Right forelimb (tissue), 1 donor: ENCODE measurements around the gene RBFOX2.
"Not testable (repeated sequence)": the region's sequence is repeated elsewhere in the genome, so short reads cannot be mapped to it uniquely, and the experiment has no call there.

Source experiments
- DNase-seq: peaks from one replicate; pipeline ENCODE4 v3.0.0-alpha.2; 2018

The RBFOX2 gene

DNA sequence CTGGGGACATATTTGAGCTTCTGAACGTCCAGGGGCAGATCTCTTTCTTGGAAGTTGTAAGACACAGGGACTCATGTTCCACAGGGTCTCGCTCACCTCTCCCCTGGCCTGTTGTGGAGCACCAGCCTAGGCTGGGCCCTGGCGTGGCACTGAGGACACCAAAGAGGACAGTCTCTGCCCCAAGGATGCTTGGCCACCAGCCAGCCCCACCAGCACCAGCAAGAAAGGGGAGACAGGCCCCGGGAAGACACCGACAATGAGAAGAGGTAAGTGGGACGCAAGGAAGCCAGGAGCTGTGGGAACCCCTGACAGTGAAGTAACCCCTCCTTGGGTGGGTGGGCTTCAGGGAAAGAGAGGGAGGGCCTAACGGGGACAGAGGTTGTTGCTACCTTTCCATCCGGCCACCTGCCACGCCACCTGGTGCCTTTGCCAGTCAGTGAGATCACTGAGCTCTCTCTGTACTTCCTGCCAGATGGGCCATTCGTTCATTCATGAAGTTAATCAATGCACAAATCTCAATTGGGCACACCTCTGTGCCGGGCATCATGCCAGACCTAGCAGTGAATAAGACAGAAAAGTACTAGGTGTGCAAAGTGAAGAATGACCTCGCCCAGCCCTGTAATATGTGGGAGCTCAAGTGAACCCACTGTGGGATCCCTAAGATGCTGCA is 299.9 kb downstream of the RBFOX2 start:
- DNase-seq: no peak

DNA sequence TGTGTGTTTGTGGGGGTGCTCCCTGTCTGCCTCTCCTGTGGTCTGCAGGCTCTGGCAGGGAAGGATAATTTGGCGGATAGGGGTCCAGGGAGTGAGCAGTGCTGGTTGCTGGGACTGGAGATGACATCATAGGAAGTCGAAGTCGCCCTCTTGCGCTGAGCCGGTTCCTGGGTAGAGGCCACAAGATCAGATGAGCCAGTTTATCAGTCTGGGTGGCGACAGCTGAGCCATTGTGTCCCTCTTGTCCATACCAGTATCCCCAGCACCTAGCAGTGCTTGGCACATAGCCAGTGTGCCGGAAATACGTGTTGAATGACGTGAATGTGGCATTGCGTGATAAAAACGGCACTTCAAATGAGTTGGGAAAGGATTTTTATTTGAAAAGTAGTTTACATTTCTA is 301.2 kb downstream of the RBFOX2 start:
- no peak for DNase-seq

DNA sequence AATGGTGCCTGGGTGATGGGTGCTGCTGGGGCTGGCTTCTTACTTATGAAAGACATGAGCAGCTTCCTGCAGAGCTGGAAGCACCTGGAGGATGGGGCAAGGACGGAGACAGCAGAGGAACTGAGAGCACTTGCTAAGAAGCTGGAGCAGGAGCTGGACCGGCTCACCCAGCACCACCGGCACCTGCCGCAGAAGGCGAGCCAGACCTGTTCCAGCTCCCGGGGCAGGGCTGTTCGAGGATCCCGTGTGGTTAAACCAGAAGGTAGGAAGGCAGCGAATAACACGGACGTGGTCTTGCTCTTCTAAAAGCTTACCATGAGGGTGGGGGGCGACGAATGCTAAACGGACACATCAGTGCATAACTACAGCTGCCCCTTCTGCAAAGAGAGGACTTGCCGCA is 301.7 kb downstream of the RBFOX2 start:
- no peak for DNase-seq

DNA sequence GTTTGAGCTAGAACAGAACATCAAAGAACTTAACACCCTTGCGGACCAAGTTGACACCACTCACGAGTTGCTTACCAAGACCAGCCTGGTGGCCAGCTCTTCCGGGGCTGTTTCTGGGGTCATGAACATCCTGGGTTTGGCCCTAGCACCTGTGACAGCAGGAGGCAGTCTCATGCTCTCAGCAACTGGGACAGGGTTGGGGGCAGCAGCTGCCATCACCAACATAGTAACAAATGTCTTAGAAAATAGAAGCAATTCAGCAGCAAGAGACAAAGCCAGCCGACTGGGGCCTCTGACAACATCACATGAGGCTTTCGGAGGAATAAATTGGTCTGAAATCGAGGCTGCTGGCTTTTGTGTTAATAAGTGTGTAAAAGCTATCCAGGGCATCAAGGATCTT is 302.2 kb downstream of the RBFOX2 start:
- DNase-seq: no peak

DNA sequence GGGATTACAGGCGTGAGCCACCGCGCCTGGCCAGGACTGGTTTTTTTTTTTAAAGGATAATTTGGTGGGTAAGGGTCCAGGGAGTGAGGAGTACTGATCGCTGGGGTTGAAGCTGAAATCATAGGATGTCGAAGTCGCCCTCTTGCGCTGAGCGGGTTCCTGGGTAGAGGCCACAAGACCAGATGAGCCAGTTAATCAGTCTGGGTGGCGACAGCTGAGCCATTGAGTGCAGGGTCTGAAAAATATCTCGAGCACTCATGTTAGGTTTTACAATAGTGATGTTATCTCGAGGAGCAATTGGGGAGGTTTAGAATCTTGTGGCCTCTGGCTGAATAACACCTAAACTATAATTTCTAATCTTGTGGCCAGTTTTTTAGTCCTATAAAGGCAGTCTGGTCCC is 303.1 kb downstream of the RBFOX2 start:
- DNase-seq: no peak

DNA sequence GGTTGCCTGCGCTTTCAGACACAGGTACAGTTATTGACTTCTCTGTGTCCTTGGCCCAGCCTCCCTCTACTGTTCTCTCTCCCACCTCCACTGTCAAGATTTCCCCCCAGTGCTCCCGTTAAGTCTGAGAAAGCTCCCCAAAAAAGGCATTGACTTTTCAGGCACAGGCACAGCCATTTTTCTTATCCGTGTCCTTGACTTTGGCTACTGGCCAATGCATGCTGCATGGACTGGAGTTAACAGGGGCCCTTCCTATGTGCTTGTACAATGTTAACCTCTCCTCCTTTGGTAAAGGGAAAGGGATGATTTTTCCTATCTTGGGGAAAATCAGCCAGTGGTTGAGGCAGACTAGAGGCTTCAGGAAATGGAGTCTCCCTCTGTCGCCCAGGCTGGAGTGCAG is 306.7 kb downstream of the RBFOX2 start:
- no peak for DNase-seq

DNA sequence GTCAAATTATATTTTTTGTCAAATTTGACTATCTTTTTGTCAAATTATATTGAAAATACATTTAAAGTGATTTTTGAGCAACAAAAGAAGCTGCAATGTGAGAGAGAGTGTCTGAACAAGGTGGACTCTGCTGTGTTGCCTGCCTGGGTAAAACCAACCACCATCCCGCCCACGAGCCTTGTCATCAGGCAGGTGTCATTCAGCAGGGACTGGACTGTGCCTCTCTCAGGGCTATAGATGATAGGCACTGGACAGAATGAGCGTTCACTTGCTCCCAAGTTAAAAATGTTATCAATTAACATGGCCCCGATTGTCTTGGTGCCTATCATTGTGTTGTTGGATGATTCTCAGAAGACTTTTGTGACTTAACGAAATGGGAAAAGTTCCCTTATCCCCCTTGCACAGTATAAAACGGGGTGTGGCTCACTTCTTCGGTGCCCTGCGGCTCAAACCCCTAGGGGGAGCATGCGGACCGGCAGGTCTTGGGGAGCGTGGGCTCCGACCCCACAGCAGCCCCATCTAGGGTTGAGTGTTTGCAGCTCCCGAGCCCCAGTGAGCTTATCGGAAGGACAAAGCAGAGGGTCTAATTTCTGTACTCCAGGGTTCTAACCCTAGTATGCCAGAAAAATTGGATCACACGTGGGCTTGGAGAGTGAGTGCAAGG is 309.3 kb downstream of the RBFOX2 start:
- no peak for DNase-seq

DNA sequence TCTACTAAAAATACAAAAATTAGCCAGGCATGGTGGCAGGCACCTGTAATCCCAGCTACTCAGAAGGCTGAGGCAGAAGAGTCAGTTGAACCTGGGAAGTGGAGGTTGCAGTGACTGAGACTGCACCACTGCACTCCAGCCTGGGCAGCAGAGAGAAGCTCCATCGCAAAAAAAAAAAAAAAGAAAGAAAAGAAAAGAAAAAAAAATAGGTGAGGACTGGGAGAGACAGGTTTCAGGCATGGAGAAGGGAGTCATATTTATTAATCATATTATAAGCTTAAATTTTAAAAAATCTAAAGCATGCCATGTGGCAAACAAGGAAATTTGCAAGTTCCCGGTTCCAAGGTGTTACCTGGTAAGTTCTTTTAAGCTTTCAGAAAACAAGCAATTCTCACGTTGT is 311.1 kb downstream of the RBFOX2 start, which contains the start of gene APOL5:
Gene APOL5 (plus strand): TSS at position 301 of the 400 bp plus-strand sequence. CDS start 0 bp downstream, at position 301.
- no peak for DNase-seq

DNA sequence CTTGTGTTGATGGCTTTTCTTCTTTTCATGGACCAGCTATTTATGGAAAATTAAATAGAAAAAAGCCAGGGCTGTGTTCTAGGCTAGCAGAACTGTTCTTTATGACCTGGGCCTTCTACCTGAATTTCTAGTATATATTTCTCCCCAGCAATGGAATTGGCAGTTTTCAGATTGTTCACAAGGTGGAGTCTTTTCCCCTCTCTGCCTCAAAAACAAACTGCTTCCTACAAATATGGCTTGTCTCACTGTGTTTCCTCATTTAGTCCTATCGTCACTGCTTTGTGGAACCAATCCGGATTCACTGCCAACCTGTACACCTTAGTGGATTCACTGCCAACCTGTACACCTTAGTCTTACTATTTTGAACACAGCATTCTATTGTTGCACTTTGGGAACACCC is 316.0 kb downstream of the RBFOX2 start:
- no peak for DNase-seq

DNA sequence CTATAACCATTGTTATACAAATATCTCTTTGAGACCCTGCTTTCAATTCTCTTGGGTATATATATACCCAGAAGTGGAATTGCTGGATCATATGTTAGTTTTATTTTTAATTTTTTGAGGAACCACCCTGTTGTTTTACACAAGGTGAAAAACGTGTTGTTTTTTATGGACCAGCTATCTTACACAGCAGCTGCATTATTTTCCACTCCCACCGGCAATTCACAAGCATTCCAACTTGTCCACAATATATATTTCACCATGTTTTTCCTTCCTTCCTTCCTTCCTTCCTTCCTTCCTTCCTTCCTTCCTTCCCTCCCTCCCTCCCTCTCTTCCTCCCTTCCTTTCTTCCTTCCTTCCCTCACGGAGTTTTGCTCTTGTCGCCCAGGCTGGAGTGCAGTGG is 317.3 kb downstream of the RBFOX2 start:
- DNase-seq: no peak

DNA sequence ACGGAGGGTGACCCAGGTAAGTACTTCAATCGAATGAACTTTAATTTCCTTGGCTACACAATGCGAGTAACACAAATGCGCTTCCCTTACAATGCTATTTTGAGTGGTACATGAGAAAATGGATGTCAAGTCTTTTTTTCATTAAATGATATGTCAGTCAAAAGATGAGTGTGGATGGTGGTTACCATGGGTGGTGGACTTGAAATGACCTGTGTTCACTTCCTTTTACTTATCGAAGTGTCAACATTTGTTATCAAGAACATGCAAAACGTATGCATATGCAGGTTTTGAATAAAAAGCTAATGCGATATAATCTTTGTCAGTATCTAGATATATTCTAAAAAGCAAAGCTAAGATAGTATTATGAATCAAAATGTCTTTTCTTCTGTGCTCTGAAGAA is 319.7 kb downstream of the RBFOX2 start:
- DNase-seq: no peak

DNA sequence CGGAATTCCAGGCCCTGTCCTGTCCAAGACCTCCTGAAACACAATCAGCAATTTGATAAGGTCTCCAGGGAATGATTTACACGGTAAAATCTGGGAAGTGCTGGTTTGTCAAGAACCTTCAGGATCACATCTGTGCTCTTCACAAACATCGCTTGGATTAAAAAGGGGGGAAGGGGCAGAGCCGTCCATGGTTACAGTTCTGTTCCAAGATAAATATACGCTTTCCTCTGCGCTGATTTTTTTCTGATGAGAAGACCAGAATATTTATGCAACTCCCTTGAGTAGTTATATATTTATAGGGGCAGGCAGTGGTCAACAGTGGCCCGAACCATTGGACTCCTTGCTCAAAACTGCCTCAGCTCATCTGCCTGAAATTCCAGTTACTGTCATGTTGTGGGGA is 320.2 kb downstream of the RBFOX2 start:
- DNase-seq: no peak

DNA sequence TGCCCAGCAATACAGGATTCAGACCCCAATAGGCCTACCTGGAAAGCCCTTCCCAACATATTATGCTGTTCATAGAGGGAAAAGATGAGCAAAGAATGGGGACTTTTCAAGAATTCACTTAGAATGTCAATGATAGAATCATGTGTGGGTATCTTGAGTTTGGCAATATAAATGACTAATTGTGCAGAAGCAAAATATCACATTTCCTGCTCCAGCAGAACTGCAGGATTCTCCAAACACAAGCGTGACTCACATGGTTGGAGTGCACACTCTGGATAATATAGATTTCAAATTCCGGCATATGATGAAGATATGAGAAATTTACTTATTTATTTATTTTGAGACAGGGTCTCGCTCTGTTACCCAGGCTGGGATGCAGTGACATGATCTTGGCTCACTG is 323.5 kb downstream of the RBFOX2 start:
- DNase-seq: no peak

DNA sequence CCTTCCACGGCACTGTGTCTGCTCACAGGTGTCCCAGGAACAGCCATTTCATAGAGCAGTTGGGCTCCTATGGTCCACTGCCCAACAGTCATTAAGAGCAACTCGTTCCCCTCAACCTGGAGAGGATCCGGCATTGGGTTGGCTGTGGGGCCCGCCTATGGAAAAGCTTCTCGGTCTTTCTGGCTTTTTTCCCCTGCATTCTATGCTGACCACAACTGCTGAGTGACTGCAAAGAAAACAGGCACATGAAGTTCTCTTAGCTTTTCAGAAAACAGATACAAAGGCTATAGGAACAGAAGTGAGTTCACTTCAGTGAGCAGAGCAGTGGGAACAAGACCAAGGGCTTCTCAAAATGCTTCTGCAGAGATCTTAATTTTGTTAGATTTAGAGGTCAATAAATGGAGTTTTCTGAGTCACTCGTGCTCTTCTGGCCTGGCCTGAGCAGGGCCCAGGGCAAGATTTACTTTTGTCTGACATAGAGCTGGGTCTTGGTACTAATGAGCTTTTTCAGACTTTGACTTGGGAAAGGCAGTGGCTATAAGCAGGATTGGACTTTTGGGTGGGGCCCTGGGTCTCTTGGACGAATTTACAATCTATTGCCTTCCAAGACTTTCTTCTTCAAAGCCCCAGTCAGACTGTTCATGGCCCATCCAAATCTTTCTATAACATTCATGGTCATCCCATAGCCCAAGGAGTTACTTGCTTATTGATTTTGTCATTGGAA is 324.6 kb downstream of the RBFOX2 start:
- no peak for DNase-seq

DNA sequence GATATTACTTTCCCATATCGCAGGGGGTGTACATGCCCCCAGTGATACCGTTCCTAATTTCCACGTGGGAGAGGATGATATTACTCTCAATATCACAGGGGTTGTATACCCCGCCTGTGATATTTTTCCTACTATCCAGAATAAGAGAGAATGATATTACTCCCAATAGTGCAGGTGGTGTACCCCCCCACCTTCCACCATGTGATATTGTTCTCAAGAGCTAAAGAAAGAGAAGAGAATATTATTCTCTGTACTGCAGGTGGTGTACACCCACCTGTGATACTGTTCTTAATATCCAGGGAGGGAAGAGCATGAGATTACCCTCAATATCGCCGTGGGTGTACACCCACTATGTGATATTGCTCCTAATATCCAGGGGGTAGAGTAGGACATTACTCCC is 328.8 kb downstream of the RBFOX2 start:
- not testable (repeated sequence) for DNase-seq

DNA sequence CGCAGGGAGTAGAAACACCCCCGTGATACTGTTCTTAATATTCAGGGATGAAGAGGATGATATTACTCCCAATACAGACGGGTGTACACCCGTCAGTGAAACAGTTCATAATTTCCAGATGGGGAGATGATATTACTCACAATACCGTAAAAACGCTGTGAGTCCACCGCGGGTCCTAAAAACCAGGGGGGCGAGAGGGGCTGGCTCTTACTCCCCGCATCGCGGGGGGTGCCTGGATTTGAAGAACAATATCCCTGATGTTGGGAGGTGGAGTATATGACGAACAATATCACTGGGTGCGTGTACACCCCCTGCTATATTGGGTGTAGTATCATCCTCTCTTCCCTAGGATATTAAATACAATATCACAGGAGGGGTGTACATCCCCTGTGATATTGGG is 331.5 kb downstream of the RBFOX2 start:
- no peak for DNase-seq

DNA sequence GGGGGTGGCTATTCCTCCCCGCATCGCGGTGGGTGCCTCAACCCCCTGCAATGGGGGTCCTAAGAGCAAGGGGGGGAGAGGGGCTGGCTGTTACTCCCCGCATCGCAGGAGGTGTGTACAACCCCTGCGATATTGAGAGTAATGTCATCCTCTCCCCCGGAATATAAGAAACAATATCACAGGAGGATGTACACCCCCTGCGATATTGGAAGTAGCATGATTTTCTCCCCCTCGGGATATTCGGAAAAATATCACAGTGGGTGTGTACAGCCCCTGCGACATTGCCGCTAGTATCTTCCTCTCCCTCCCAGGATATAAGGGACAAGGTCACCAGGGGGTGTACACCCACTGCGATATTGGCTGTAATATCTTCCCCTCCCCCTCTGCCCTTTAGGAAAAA is 333.4 kb downstream of the RBFOX2 start:
- DNase-seq: no peak

DNA sequence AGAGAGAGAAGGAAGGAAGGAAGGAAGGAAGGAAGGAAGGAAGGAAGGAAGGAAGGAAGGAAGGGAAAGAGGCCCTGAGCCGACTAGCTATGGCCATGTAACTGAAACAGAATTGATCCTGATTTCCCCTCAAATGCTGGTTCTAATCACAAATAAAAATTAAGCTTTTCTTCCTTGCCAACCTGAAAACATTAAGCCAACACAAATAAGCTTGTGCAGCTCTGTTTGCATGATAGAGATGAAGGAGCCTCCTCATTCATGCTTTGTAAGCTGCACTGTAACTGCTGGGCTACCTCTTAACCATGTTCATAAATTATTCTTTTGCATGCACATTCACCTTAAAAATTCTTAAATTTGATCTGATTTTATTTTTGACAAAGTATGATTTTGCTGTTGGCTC is 338.6 kb downstream of the RBFOX2 start:
- no peak for DNase-seq

DNA sequence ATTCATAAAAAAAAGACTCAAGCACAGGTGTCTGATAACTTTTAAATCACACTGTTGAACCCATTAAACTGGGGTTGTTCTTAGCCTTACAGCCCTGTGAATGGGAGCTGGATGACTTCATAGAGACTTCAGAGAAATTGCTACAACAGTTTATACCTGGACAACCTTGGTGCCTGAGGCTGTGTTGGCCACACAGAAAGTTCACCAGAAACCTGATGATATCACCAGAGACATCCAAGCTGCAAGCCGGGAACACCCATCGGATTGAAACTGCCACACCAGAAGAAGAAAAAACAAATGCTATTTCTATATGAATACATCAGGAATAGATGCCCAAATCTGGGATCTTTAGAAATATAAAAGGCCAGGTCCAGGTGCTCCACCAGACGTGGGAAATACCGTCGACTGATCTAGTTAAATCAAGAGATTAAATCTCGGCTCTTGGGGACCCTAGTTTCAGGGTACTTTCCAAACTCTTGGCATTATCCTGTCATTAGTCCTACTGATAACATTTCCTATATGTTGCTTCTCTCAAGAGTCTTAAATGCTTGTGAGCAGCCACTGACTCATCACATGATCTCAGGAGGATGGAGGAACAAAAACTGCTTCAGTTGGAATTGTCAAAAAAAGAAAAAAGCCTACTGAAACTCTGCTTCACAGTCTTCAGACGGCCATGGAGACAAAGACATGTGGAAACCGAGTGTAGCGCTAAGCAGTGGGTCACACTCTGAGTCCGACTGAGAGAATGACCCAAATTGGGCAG is 339.5 kb downstream of the RBFOX2 start:
- DNase-seq: no peak
